H1 (cell line): ENCODE results near the gene TEX44. TPM values are rescaled to one million over a fixed set of nuclear protein-coding genes. Genes with fewer than 3 reads are reported as not detected.

Source experiments
- ATF2 ChIP-seq: IDR thresholded peaks from 2 replicates; pipeline ENCODE4 v1.6.1; 2012; ENCODE audit warnings: low read length, inconsistent platforms
- NRF1 ChIP-seq: IDR thresholded peaks from 2 replicates; pipeline ENCODE4 v1.6.1; 2011; ENCODE audit warnings: mild to moderate bottlenecking, low read depth, low read length, improper control_type of control experiment
- POLR2A ChIP-seq, 2 experiments: IDR thresholded peaks; 1 replicate in 1 of 2; 2 replicates in 1 of 2; pipeline ENCODE4 v1.6.1; 2011; ENCODE audit warnings: low read depth in 2 of 2, low read length in 2 of 2, mild to moderate bottlenecking in 2 of 2; ENCODE audit errors: control extremely low read depth in 1 of 2
- RNF2 ChIP-seq: fragments of 200-900, 300-1000 bp; sonication (generic); IDR thresholded peaks from 2 replicates; pipeline ENCODE4 v1.7.1; 2016; ENCODE audit warnings: borderline replicate concordance, low read depth, mild to moderate bottlenecking, antibody characterized with exemption, low read length; ENCODE audit not compliant: poor library complexity, severe bottlenecking; ENCODE audit errors: missing control alignments
- polyA plus RNA-seq, 7 experiments: library from polyadenylated mRNA; depleted of rRNA in 3 of 7; stranded (reverse) in 5 of 7; unstranded in 2 of 7; fragments of >200 nt in 5 of 7; fragments of 200-250 nt in 2 of 7; gene quantifications; 1 replicate in 5 of 7; 2 replicates in 1 of 7; 4 replicates in 1 of 7; pipeline versions ENCODE4 v1.2.1 to v1.2.3, GENCODE V29; 2011 to 2013; ENCODE audit warnings: missing spikeins in 2 of 7, mixed read lengths in 2 of 7
- total RNA-seq: library from RNA; stranded (reverse); fragmentation: NEBNext Ultra II Directional; extraction: Animal tissue kit (Norgen Biotek cat#: 25700); gene quantifications from 2 replicates; pipeline ENCODE4 v1.2.1, GENCODE V29; 2021

Gene TEX44
- total and polyA plus RNA-seq, 2 of the 8 experiments (the other 6 are each of a cell fraction or from before 2014, with no cell fraction given): not detected

GRCh38 chr2:231597014-231597611 lies 4.4 kb downstream of the TEX44 start (continued):
- no peak for TF ChIP-seq ATF2
- no peak for TF ChIP-seq RNF2
- TF ChIP-seq NRF1: no peak
- no peak for TF ChIP-seq POLR2A (IDR thresholded peaks at IDR 0.05; ENCODE audit: control extremely low read depth in 1 of 2, low read depth in 2 of 2, low read length in 2 of 2)
